ENCODE results near the gene PRRG2.

Gene PRRG2

DNA sequence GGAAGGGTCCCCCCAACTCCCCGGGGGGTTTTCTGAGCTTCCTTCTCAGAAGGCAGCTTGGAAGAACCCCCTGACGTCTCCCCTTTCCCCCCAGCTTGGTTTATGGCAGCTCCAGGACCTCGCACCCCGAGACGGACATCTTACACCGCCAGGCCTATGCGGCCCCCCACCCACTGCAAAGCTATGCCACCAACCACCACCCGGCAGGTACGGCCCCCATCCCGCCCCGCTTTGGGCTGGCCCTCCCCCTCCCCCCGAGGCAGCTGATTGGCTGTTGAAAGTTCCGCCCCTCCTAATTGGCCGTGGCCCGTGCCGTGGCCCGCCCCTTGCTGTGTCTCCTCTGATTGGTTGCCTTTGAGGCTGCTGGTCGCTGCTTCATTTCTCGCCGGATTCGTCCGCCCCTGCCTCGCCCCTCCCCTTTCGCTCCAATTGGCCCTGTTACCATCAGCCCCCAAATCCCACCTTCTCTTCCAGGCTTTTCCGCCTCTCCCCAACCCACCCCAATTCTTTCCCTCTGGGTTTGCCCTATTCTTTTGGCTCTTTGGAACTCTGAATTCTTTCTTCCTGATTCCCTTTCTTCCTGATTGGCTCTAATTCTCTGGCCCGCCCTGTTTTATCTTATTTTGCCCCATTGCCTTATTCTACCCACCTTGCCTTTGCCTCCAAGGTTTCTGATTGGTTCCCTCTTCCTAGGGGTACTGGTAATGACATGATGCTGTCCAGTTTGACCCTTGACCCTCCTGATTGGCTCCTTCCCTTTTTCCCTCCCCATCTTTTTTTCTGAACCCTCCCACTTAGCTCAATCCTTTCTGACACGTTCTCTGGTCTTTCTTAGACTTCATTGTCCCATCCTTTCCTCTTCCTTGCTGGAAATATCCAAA, 12.4 kb downstream of the PRRG2 start:
- H3F3A ChIP-seq (ENCODE audit: control insufficient read depth, insufficient read depth), result peaks cover 24% of the 10 kb centered on the region
- no peaks in the 10 kb centered on the region for H3K9me3 ChIP-seq (ENCODE audit: control insufficient read depth, insufficient read depth, low read length)
- H3K36me3 ChIP-seq (ENCODE audit: control insufficient read depth, low read length), result peaks cover 55% of the 10 kb centered on the region
- peak overlapping the region; percentile 100 for H3K27ac ChIP-seq (ENCODE audit: low read depth, low read length)
- H3K4me3 ChIP-seq (ENCODE audit: low read length), result peak overlapping the region; percentile 91
- peak overlapping the region; percentile 85 for H3K4me2 ChIP-seq (ENCODE audit: low read length)
- H4K20me1 ChIP-seq (ENCODE audit: control insufficient read depth, insufficient read depth, low read depth, low read length), result no peaks in the 10 kb centered on the region; the same call in 1 of the 2 replicates
- no peaks in the 10 kb centered on the region for H3K9me2 ChIP-seq (replicated peaks; ENCODE audit: control insufficient read depth, low read length)
- peaks cover 22% of the 10 kb centered on the region for H3K4me1 ChIP-seq (ENCODE audit: control insufficient read depth, low read length)
- TF ChIP-seq, protein P1, sequence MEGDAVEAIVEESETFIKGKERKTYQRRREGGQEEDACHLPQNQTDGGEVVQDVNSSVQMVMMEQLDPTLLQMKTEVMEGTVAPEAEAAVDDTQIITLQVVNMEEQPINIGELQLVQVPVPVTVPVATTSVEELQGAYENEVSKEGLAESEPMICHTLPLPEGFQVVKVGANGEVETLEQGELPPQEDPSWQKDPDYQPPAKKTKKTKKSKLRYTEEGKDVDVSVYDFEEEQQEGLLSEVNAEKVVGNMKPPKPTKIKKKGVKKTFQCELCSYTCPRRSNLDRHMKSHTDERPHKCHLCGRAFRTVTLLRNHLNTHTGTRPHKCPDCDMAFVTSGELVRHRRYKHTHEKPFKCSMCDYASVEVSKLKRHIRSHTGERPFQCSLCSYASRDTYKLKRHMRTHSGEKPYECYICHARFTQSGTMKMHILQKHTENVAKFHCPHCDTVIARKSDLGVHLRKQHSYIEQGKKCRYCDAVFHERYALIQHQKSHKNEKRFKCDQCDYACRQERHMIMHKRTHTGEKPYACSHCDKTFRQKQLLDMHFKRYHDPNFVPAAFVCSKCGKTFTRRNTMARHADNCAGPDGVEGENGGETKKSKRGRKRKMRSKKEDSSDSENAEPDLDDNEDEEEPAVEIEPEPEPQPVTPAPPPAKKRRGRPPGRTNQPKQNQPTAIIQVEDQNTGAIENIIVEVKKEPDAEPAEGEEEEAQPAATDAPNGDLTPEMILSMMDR (IDR thresholded peaks at IDR 0.05; ENCODE audit: low read depth, low read length, poor library complexity, severe bottlenecking), result no peak
- TF ChIP-seq EZH2phosphoT487 (IDR thresholded peaks at IDR 0.05; ENCODE audit: borderline replicate concordance, low read length), result no peak
- H3K27me3 ChIP-seq (ENCODE audit: control insufficient read depth, low read length), result peaks cover under 1% of the 10 kb centered on the region; the same call in 1 of the 2 replicates
- H3K79me2 ChIP-seq (ENCODE audit: control insufficient read depth, low read length), result peaks cover 65% of the 10 kb centered on the region

DNA sequence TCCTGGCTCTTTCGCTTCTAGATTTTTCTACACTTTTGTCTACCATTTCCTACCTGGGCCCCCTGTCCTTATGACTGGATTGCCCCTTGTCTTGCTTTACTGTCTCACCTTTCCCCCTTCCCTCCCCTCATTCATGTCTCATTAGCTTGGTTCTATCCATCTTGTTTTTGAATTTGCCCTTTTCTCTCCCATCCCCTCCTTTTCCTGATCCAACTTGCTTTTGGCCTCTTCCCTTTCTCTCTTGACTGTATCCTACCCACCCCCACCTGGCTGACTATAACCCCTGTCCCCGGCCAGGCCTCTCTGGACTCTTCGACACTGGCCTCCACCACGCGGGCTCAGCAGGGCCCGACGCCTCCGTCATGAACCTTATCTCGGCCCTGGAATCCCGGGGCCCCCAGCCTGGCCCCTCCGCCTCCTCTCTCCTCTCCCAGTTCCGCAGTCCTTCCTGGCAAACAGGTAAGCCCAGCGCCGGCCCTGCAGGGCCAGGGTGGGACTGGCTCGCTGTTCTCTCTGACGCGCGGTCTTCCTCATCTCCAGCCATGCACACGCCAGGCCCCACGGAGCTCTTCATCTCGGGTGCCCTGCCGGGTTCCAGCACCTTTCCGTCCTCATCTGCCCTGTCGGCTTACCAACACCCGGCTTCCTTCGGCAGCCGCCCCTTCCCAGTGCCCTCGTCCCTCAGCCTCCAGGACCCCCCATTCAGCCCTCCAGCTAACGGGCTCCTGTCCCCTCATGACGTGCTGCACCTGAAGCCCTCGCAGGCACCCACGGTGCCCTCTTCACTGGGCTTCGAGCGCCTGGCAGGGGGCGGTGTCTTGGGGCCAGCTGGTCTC, 13.3 kb downstream of the PRRG2 start:
- Histone ChIP-seq H3K36me3 (ENCODE audit: control insufficient read depth, low read length) (peaks cover 64% of the 10 kb centered on the region), H3K4me2 (ENCODE audit: low read length) (peak overlapping the region; percentile 85), H3K27ac (ENCODE audit: low read depth, low read length) (no peak overlapping the region), H4K20me1 (ENCODE audit: control insufficient read depth, insufficient read depth, low read depth, low read length) (no peaks in the 10 kb centered on the region; the same call in 1 of the 2 replicates), H3K4me3 (ENCODE audit: low read length) (peak overlapping the region; percentile 91; the same call in 1 of the 2 replicates), H3K27me3 (ENCODE audit: control insufficient read depth, low read length) (no peaks in the 10 kb centered on the region), H3K9me3 (ENCODE audit: control insufficient read depth, insufficient read depth, low read length) (no peaks in the 10 kb centered on the region), H3K9me2 (replicated peaks; ENCODE audit: control insufficient read depth, low read length) (no peaks in the 10 kb centered on the region), H3F3A (ENCODE audit: control insufficient read depth, insufficient read depth) (peaks cover 23% of the 10 kb centered on the region), H3K4me1 (ENCODE audit: control insufficient read depth, low read length) (peaks cover 21% of the 10 kb centered on the region), H3K79me2 (ENCODE audit: control insufficient read depth, low read length) (peaks cover 73% of the 10 kb centered on the region)
- TF ChIP-seq EZH2phosphoT487 (IDR thresholded peaks at IDR 0.05; ENCODE audit: borderline replicate concordance, low read length), result no peak
- TF ChIP-seq, protein P1 (IDR thresholded peaks at IDR 0.05; ENCODE audit: low read depth, low read length, poor library complexity, severe bottlenecking), result no peak

DNA sequence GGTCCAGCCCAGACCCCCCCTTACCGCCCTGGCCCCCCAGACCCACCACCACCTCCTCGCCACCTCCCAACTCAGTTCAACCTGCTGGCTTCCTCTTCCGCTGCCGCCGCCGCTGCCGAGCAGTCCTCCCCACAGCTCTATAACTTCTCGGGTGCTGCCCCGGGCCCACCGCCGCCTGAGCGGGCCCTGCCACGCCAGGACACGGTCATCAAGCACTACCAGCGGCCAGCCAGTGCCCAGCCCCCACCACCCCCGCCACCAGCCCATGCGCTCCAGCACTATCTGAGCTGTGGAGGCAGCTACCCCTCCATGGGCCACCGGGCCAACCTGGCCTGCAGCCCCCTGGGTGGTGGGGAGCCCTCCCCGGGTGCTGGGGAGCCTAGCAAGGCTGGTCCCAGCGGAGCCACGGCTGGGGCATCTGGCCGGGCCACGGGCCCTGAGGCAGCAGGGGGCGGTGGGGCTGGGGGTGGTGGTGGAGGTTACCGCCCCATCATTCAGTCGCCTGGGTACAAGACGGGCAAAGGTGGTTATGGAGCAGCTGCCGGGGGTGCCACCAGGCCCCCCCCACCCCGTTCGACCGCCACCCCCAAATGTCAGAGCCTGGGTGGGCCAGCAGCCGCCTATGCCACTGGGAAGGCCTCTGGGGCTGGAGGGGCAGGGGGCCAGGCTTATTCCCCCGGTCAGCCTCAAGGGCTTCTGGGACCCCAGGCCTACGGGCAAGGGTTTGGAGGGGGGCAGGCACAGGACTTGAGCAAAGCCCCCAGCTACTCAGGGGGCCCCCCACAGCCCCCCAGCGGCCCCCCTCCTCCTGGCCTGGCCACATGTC, 14.1 kb downstream of the PRRG2 start:
- H3K79me2 ChIP-seq (ENCODE audit: control insufficient read depth, low read length), result peaks cover 76% of the 10 kb centered on the region

More for the DNA sequence above, 14.1 kb downstream of the PRRG2 start:
- Histone ChIP-seq H3K36me3 (ENCODE audit: control insufficient read depth, low read length) (peaks cover 72% of the 10 kb centered on the region), H3K4me2 (ENCODE audit: low read length) (no peak overlapping the region), H3K9me3 (ENCODE audit: control insufficient read depth, insufficient read depth, low read length) (no peaks in the 10 kb centered on the region), H3K27ac (ENCODE audit: low read depth, low read length) (no peak overlapping the region), H3K27me3 (ENCODE audit: control insufficient read depth, low read length) (no peaks in the 10 kb centered on the region), H3K4me3 (ENCODE audit: low read length) (no peak overlapping the region), H3K9me2 (replicated peaks; ENCODE audit: control insufficient read depth, low read length) (no peaks in the 10 kb centered on the region), H3K4me1 (ENCODE audit: control insufficient read depth, low read length) (peaks cover 17% of the 10 kb centered on the region), H4K20me1 (ENCODE audit: control insufficient read depth, insufficient read depth, low read depth, low read length) (no peaks in the 10 kb centered on the region; the same call in 1 of the 2 replicates), H3F3A (ENCODE audit: control insufficient read depth, insufficient read depth) (peaks cover 20% of the 10 kb centered on the region)
- TF ChIP-seq, protein P1 (IDR thresholded peaks at IDR 0.05; ENCODE audit: low read depth, low read length, poor library complexity, severe bottlenecking), result no peak
- no peak for TF ChIP-seq EZH2phosphoT487 (IDR thresholded peaks at IDR 0.05; ENCODE audit: borderline replicate concordance, low read length)

All from DOHH2 (cell line).